Smooth muscle cell (in vitro differentiated cells): ENCODE measurements around the gene IPMK. TPM values are rescaled to one million over a fixed set of nuclear protein-coding genes. Genes with fewer than 3 reads are reported as not detected.

ENCODE experiments used
- DNase-seq: peaks from one replicate; lab custom pipeline; 2025; ENCODE audit not compliant: unreplicated experiment; lab: John Stamatoyannopoulos, UW
- H2AFZ ChIP-seq: fragments of 200-600 bp; sonication (generic); 2 replicates; pipeline ENCODE4 v1.6.0; 2016; ENCODE audit warnings: antibody characterized with exemption, low read depth, mild to moderate bottlenecking
- H3F3A ChIP-seq: fragments of 200-600 bp; sonication (generic); 2 replicates; pipeline ENCODE4 v1.6.0; 2017; ENCODE audit warnings: antibody characterized with exemption, low read depth
- H3K27ac ChIP-seq: fragments of 200-600 bp; sonication (generic); 2 replicates; pipeline ENCODE4 v1.5.1; 2016; ENCODE audit warnings: low read depth, mild to moderate bottlenecking
- H3K27me3 ChIP-seq: fragments of 200-600 bp; sonication (generic); 2 replicates; pipeline ENCODE4 v1.6.1; 2016; ENCODE audit warnings: low read depth, mild to moderate bottlenecking
- H3K36me3 ChIP-seq: fragments of 200-600 bp; sonication (generic); 2 replicates; pipeline ENCODE4 v1.5.1; 2016; ENCODE audit warnings: low read depth
- H3K4me1 ChIP-seq: fragments of 200-600 bp; sonication (generic); 2 replicates; pipeline ENCODE4 v1.5.1; 2016; ENCODE audit warnings: low read depth
- H3K4me2 ChIP-seq: fragments of 200-600 bp; sonication (generic); 2 replicates; pipeline ENCODE4 v1.6.0; 2016; ENCODE audit warnings: mild to moderate bottlenecking
- H3K4me3 ChIP-seq: fragments of 200-600 bp; sonication (generic); 2 replicates; pipeline ENCODE4 v1.5.1; 2016; ENCODE audit warnings: mild to moderate bottlenecking
- H3K79me2 ChIP-seq: fragments of 200-600 bp; sonication (generic); 2 replicates; pipeline ENCODE4 v1.6.0; 2016; ENCODE audit warnings: low read depth, mild to moderate bottlenecking
- H3K9ac ChIP-seq: fragments of 200-600 bp; sonication (generic); 2 replicates; pipeline ENCODE4 v1.6.0; 2016; ENCODE audit warnings: low read depth
- H3K9me3 ChIP-seq: fragments of 200-600 bp; sonication (generic); replicated peaks from 2 replicates; pipeline ENCODE4 v1.5.1; 2016; ENCODE audit warnings: low read depth
- H4K20me1 ChIP-seq: fragments of 200-600 bp; sonication (generic); 2 replicates; pipeline ENCODE4 v1.6.0; 2016; ENCODE audit warnings: low read depth
- CTCF ChIP-seq: fragments of 200-600 bp; sonication (generic); IDR thresholded peaks from 2 replicates; pipeline ENCODE4 v1.5.1; 2017; ENCODE audit warnings: borderline replicate concordance, mild to moderate bottlenecking, antibody characterized with exemption; ENCODE audit not compliant: insufficient read depth, poor library complexity, severe bottlenecking
- WGBS: methylation state at CpG from one replicate; pipeline ENCODE4 v1.1.7; 2016; ENCODE audit warnings: low lambda C conversion rate; 5-methylcytosine and 5-hydroxymethylcytosine counted together
- polyA plus RNA-seq: library from polyadenylated mRNA; unstranded; fragments of >200 nt; fragmentation: Nextera tagmentation; extraction: Ambion mirVana; gene quantifications from 2 replicates; pipeline ENCODE4 v1.2.1, GENCODE V29; 2016
- total RNA-seq: library from RNA; depleted of rRNA; stranded (reverse); fragments of >200 nt; gene quantifications from 2 replicates; pipeline ENCODE4 v1.2.3, GENCODE V29; 2014

The IPMK gene
- total and polyA plus RNA-seq, 2 experiments from 2014 or later: 1.9 to 9.2 TPM

GRCh38 chr10:58281092-58281752, 13.5 kb upstream of the IPMK start:
- Histone ChIP-seq H3K79me2 (no peaks in the 10 kb centered on the region), H3K4me2 (no peak overlapping the region), H2AFZ (no peak overlapping the region), H4K20me1 (no peaks in the 10 kb centered on the region), H3F3A (no peaks in the 10 kb centered on the region), H3K4me1 (no peaks in the 10 kb centered on the region), H3K9ac (no peak overlapping the region), H3K27ac (no peak overlapping the region), H3K27me3 (no peaks in the 10 kb centered on the region), H3K4me3 (no peak overlapping the region), H3K9me3 (no peaks in the 10 kb centered on the region), H3K36me3 (no peaks in the 10 kb centered on the region)
- WGBS: 81% methylated on average over 2 of the region's 2 CpGs
- TF ChIP-seq CTCF: no peak
- DNase-seq: no peak

GRCh38 chr10:58280477-58280876, 12.8 kb upstream of the IPMK start:
- H3K27me3 ChIP-seq: no peaks in the 10 kb centered on the region
- H3K4me2 ChIP-seq: no peak overlapping the region
- no peak for DNase-seq
- H3K4me3 ChIP-seq: no peak overlapping the region
- WGBS: 81% methylated on average over 3 of the region's 3 CpGs
- no peaks in the 10 kb centered on the region for H3F3A ChIP-seq
- no peaks in the 10 kb centered on the region for H3K4me1 ChIP-seq
- no peaks in the 10 kb centered on the region for H3K36me3 ChIP-seq
- TF ChIP-seq CTCF: no peak
- no peak overlapping the region for H2AFZ ChIP-seq
- no peaks in the 10 kb centered on the region for H4K20me1 ChIP-seq
- H3K9ac ChIP-seq: no peak overlapping the region
- H3K27ac ChIP-seq: no peak overlapping the region
- H3K9me3 ChIP-seq: no peaks in the 10 kb centered on the region
- no peaks in the 10 kb centered on the region for H3K79me2 ChIP-seq

GRCh38 chr10:58278962-58279307, 11.2 kb upstream of the IPMK start:
- Histone ChIP-seq H3K4me1 (no peaks in the 10 kb centered on the region), H4K20me1 (no peaks in the 10 kb centered on the region), H3K27ac (no peak overlapping the region), H3F3A (no peaks in the 10 kb centered on the region), H3K4me2 (no peak overlapping the region), H3K9me3 (no peaks in the 10 kb centered on the region), H3K27me3 (no peaks in the 10 kb centered on the region), H3K9ac (no peak overlapping the region), H3K79me2 (no peaks in the 10 kb centered on the region), H2AFZ (no peak overlapping the region), H3K36me3 (no peaks in the 10 kb centered on the region), H3K4me3 (no peak overlapping the region)
- no peak for TF ChIP-seq CTCF
- 96% methylated on average over 1 of the region's 1 CpG for WGBS
- DNase-seq: no peak

GRCh38 chr10:58278274-58278961, 10.7 kb upstream of the IPMK start:
- DNase-seq: no peak
- no peaks in the 10 kb centered on the region for H3K4me1 ChIP-seq
- H3K79me2 ChIP-seq: no peaks in the 10 kb centered on the region
- whole genome bisulfite sequencing: 94% methylated on average over 7 of the region's 7 CpGs
- H3K9me3 ChIP-seq: no peaks in the 10 kb centered on the region
- H3K4me2 ChIP-seq: no peak overlapping the region
- no peak overlapping the region for H3K27ac ChIP-seq
- no peak overlapping the region for H3K9ac ChIP-seq
- H3K27me3 ChIP-seq: no peaks in the 10 kb centered on the region
- no peak overlapping the region for H3K4me3 ChIP-seq
- no peaks in the 10 kb centered on the region for H4K20me1 ChIP-seq
- no peaks in the 10 kb centered on the region for H3K36me3 ChIP-seq
- no peak for TF ChIP-seq CTCF
- no peaks in the 10 kb centered on the region for H3F3A ChIP-seq
- no peak overlapping the region for H2AFZ ChIP-seq
